ENCODE data around the gene KERA. TPM values are rescaled to one million over a fixed set of nuclear protein-coding genes. Genes with fewer than 3 reads are reported as not detected.

Gene KERA
- total RNA-seq, 4 donors from 2014 or later = not detected

GRCh38 chr12:91098941-91099340 is 41.1 kb upstream of the KERA start:
- TF ChIP-seq EP300 (IDR thresholded peaks at IDR 0.05) = no peak
- H3K36me3 ChIP-seq = no peaks in the 10 kb centered on the region
- no peaks in the 10 kb centered on the region for H3K27me3 ChIP-seq
- no peaks in the 10 kb centered on the region for H3K4me1 ChIP-seq
- H3K27ac ChIP-seq (replicated peaks in 1 of 4) = no peak overlapping the region
- intact Hi-C loops (cut with DNase I) = no loop called here
- no peak for DNase-seq (ENCODE audit: extremely low spot score)
- no peaks in the 10 kb centered on the region for H3K9me3 ChIP-seq
- 30% methylated on average over 3 of the region's 3 CpGs for WGBS
- no peak overlapping the region for H3K4me3 ChIP-seq

DNA sequence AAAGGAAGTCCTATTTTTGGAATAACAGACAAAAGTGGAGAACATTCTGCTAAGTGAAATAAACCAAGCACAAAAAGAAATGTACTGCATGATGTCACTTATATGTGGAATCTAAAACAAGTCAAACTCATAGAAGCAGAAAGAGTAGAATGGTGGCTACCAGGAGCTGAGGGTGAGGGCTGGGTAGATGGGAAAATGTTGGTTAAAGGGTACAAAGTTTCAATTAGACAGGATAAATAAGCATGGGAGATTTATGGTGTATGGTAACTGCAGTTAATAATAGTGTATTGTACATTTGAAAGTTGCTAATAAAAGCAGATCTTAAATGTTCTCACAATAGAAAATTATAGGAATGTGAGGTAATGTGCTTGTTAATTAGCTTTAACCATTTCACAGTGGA is 40.6 kb upstream of the KERA start:
- no peaks in the 10 kb centered on the region for H3K36me3 ChIP-seq
- DNase-seq (ENCODE audit: extremely low spot score) = no peak
- H3K27me3 ChIP-seq = no peaks in the 10 kb centered on the region
- no peaks in the 10 kb centered on the region for H3K4me1 ChIP-seq
- H3K4me3 ChIP-seq = no peak overlapping the region
- H3K27ac ChIP-seq (replicated peaks in 1 of 4) = no peak overlapping the region
- intact Hi-C loops (cut with DNase I) = no loop called here
- no peaks in the 10 kb centered on the region for H3K9me3 ChIP-seq
- TF ChIP-seq POLR2AphosphoS5 (IDR thresholded peaks at IDR 0.05) = no peak
- no peak for TF ChIP-seq EP300 (IDR thresholded peaks at IDR 0.05)
- TF ChIP-seq POLR2A (IDR thresholded peaks at IDR 0.05; ENCODE audit: low read depth) = no peak
- no peak for TF ChIP-seq CTCF (IDR thresholded peaks at IDR 0.05)

DNA sequence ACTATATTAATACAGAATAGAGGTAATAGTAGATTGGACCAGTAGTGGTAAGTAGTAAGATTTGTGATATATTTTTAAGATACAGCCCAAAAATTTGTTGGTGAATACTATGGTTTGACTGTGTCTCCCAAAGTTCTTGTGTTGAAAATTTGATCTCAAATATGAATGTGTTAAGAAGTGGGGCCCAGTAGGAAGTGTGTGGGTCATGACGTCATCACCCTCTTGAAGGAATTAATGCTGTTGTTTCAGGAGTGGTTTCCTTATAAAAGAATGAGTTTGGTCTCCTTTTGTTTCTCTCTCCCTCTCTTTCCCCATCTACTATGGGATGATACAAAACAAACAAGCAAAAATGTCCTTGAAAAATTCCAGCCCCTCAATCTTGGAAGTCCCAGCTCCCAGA is 37.1 kb upstream of the KERA start:
- H3K27ac ChIP-seq (replicated peaks in 1 of 4) = no peak overlapping the region
- peaks cover 0 to 10% (median 5%) of the 10 kb centered on the region in 4 donors for H3K9me3 ChIP-seq
- H3K36me3 ChIP-seq = no peaks in the 10 kb centered on the region
- no peak for TF ChIP-seq EP300 (IDR thresholded peaks at IDR 0.05)
- TF ChIP-seq POLR2AphosphoS5 (IDR thresholded peaks at IDR 0.05) = no peak
- TF ChIP-seq CTCF (IDR thresholded peaks at IDR 0.05) = no peak
- intact Hi-C loops (cut with DNase I) = no loop called here
- no peaks in the 10 kb centered on the region for H3K27me3 ChIP-seq
- no peak for DNase-seq (ENCODE audit: extremely low spot score)
- WGBS = 72% methylated on average over 1 of the region's 1 CpG
- H3K4me3 ChIP-seq = no peak overlapping the region
- H3K4me1 ChIP-seq = no peaks in the 10 kb centered on the region

DNA sequence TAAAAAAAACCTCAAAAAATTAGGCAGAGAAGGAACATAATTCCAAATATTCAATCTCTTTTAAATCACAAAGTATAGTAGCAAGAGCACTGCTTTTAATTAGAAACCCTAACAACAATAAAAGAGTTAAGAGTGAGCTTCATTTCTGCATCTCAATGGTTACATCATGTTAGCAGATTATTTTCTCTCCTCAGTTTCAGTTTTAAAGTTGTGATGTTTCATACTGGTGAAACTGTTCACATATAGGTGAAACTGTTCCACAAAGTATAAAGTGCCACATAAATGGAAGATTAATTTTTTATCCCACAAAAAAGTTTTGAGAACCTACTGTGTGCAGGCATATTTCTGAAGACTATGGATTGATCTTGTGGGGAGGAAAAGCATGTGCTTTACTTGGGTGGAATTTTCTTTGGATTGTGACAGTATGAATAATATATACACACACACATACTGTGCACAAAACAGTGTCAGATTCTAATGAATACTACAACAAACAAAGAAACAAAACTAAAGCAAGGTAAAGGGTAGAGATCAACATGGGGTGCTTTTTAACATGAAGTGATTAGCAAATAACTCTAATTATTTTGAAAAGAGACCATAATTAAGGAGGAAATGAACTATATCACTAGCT is 36.3 kb upstream of the KERA start:
- no peak overlapping the region for H3K4me3 ChIP-seq
- intact Hi-C loops (cut with DNase I) = no loop called here
- TF ChIP-seq POLR2A (IDR thresholded peaks at IDR 0.05; ENCODE audit: low read depth) = no peak
- no peak for TF ChIP-seq POLR2AphosphoS5 (IDR thresholded peaks at IDR 0.05)
- no peak for TF ChIP-seq EP300 (IDR thresholded peaks at IDR 0.05)
- no peak for TF ChIP-seq CTCF (IDR thresholded peaks at IDR 0.05)

GRCh38 chr12:91093341-91093740 is 35.5 kb upstream of the KERA start:
- intact Hi-C loops (cut with DNase I) = no loop called here
- Histone ChIP-seq H3K27me3 (no peaks in the 10 kb centered on the region), H3K4me3 (no peak overlapping the region), H3K4me1 (no peaks in the 10 kb centered on the region), H3K27ac (replicated peaks in 1 of 4) (no peak overlapping the region), H3K9me3 (peaks cover 0 to 23% (median 15%) of the 10 kb centered on the region in 4 donors), H3K36me3 (no peaks in the 10 kb centered on the region)
- no peak for DNase-seq (ENCODE audit: extremely low spot score)
- WGBS = 83% methylated on average over 4 of the region's 4 CpGs
- TF ChIP-seq POLR2A (IDR thresholded peaks at IDR 0.05; ENCODE audit: low read depth) = no peak
- no peak for TF ChIP-seq CTCF (IDR thresholded peaks at IDR 0.05)
- TF ChIP-seq POLR2AphosphoS5 (IDR thresholded peaks at IDR 0.05) = no peak
- no peak for TF ChIP-seq EP300 (IDR thresholded peaks at IDR 0.05)

More for the DNA sequence above, 36.3 kb upstream of the KERA start:
- DNase-seq (ENCODE audit: extremely low spot score) = no peak
- Histone ChIP-seq H3K36me3 (no peaks in the 10 kb centered on the region), H3K27ac (replicated peaks in 1 of 4) (no peak overlapping the region), H3K27me3 (no peaks in the 10 kb centered on the region), H3K9me3 (peaks cover 0 to 19% (median 13%) of the 10 kb centered on the region in 4 donors), H3K4me1 (no peaks in the 10 kb centered on the region)

Measured in esophagus muscularis mucosa (tissue), 4 donors.